Smooth muscle cell (in vitro differentiated cells): ENCODE measurements around the gene LZTS2. TPM values are rescaled to one million over a fixed set of nuclear protein-coding genes. Genes with fewer than 3 reads are reported as not detected.
A peak's percentile ranks its signal among the peaks of the same experiment; 100 is the strongest.

ENCODE experiments used
- DNase-seq: peaks from one replicate; lab custom pipeline; 2025; ENCODE audit not compliant: unreplicated experiment; lab: John Stamatoyannopoulos, UW
- H2AFZ ChIP-seq: fragments of 200-600 bp; sonication (generic); 2 replicates; pipeline ENCODE4 v1.6.0; 2016; ENCODE audit warnings: antibody characterized with exemption, low read depth, mild to moderate bottlenecking
- H3F3A ChIP-seq: fragments of 200-600 bp; sonication (generic); 2 replicates; pipeline ENCODE4 v1.6.0; 2017; ENCODE audit warnings: antibody characterized with exemption, low read depth
- H3K27ac ChIP-seq: fragments of 200-600 bp; sonication (generic); 2 replicates; pipeline ENCODE4 v1.5.1; 2016; ENCODE audit warnings: low read depth, mild to moderate bottlenecking
- H3K27me3 ChIP-seq: fragments of 200-600 bp; sonication (generic); 2 replicates; pipeline ENCODE4 v1.6.1; 2016; ENCODE audit warnings: low read depth, mild to moderate bottlenecking
- H3K36me3 ChIP-seq: fragments of 200-600 bp; sonication (generic); 2 replicates; pipeline ENCODE4 v1.5.1; 2016; ENCODE audit warnings: low read depth
- H3K4me1 ChIP-seq: fragments of 200-600 bp; sonication (generic); 2 replicates; pipeline ENCODE4 v1.5.1; 2016; ENCODE audit warnings: low read depth
- H3K4me2 ChIP-seq: fragments of 200-600 bp; sonication (generic); 2 replicates; pipeline ENCODE4 v1.6.0; 2016; ENCODE audit warnings: mild to moderate bottlenecking
- H3K4me3 ChIP-seq: fragments of 200-600 bp; sonication (generic); 2 replicates; pipeline ENCODE4 v1.5.1; 2016; ENCODE audit warnings: mild to moderate bottlenecking
- H3K79me2 ChIP-seq: fragments of 200-600 bp; sonication (generic); 2 replicates; pipeline ENCODE4 v1.6.0; 2016; ENCODE audit warnings: low read depth, mild to moderate bottlenecking
- H3K9ac ChIP-seq: fragments of 200-600 bp; sonication (generic); 2 replicates; pipeline ENCODE4 v1.6.0; 2016; ENCODE audit warnings: low read depth
- H3K9me3 ChIP-seq: fragments of 200-600 bp; sonication (generic); replicated peaks from 2 replicates; pipeline ENCODE4 v1.5.1; 2016; ENCODE audit warnings: low read depth
- H4K20me1 ChIP-seq: fragments of 200-600 bp; sonication (generic); 2 replicates; pipeline ENCODE4 v1.6.0; 2016; ENCODE audit warnings: low read depth
- CTCF ChIP-seq: fragments of 200-600 bp; sonication (generic); IDR thresholded peaks from 2 replicates; pipeline ENCODE4 v1.5.1; 2017; ENCODE audit warnings: borderline replicate concordance, mild to moderate bottlenecking, antibody characterized with exemption; ENCODE audit not compliant: insufficient read depth, poor library complexity, severe bottlenecking
- WGBS: methylation state at CpG from one replicate; pipeline ENCODE4 v1.1.7; 2016; ENCODE audit warnings: low lambda C conversion rate; 5-methylcytosine and 5-hydroxymethylcytosine counted together
- polyA plus RNA-seq: library from polyadenylated mRNA; unstranded; fragments of >200 nt; fragmentation: Nextera tagmentation; extraction: Ambion mirVana; gene quantifications from 2 replicates; pipeline ENCODE4 v1.2.1, GENCODE V29; 2016
- total RNA-seq: library from RNA; depleted of rRNA; stranded (reverse); fragments of >200 nt; gene quantifications from 2 replicates; pipeline ENCODE4 v1.2.3, GENCODE V29; 2014

Gene LZTS2
- total and polyA plus RNA-seq, 2 experiments from 2014 or later = 54.9 to 103 TPM

GRCh38 chr10:101011517-101012423, 12.2 kb downstream of the LZTS2 start:
- Histone ChIP-seq H2AFZ (no peak overlapping the region), H3K4me1 (no peaks in the 10 kb centered on the region), H3K36me3 (no peaks in the 10 kb centered on the region), H3K27ac (no peak overlapping the region), H3K4me2 (no peak overlapping the region), H3K79me2 (no peaks in the 10 kb centered on the region), H4K20me1 (peaks cover 7% of the 10 kb centered on the region), H3F3A (no peaks in the 10 kb centered on the region), H3K27me3 (peaks cover 6% of the 10 kb centered on the region), H3K9me3 (no peaks in the 10 kb centered on the region), H3K9ac (no peak overlapping the region), H3K4me3 (no peak overlapping the region)
- TF ChIP-seq CTCF = no peak
- WGBS = 62% methylated on average over 11 of the region's 22 CpGs
- no peak for DNase-seq

- Histone ChIP-seq H3K27me3 (peaks cover 16% of the 10 kb centered on the region), H3K4me1 (no peaks in the 10 kb centered on the region), H3K36me3 (no peaks in the 10 kb centered on the region), H3K79me2 (no peaks in the 10 kb centered on the region), H3K27ac (peak overlapping the region; percentile 3), H3F3A (no peaks in the 10 kb centered on the region), H3K9ac (no peak overlapping the region), H3K9me3 (no peaks in the 10 kb centered on the region), H2AFZ (no peak overlapping the region), H3K4me2 (peak overlapping the region; percentile 13), H4K20me1 (no peaks in the 10 kb centered on the region), H3K4me3 (no peak overlapping the region)
- DNase-seq = peak; percentile 52
- WGBS = 42% methylated on average over 14 of the region's 14 CpGs
- TF ChIP-seq CTCF = peak; percentile 74
Observed at GRCh38 chr10:101012525-101013364, 13.1 kb downstream of the LZTS2 start.

- Histone ChIP-seq H3K9ac (no peak overlapping the region), H3K4me3 (no peak overlapping the region)
Observed at GRCh38 chr10:101013365-101013825, 13.8 kb downstream of the LZTS2 start.

More at GRCh38 chr10:101013365-101013825, 13.8 kb downstream of the LZTS2 start:
- no peak overlapping the region for H3K4me2 ChIP-seq
- no peak for TF ChIP-seq CTCF
- H3F3A ChIP-seq = no peaks in the 10 kb centered on the region
- H3K4me1 ChIP-seq = no peaks in the 10 kb centered on the region
- H3K9me3 ChIP-seq = no peaks in the 10 kb centered on the region
- peak overlapping the region; percentile 3 for H3K27ac ChIP-seq
- no peaks in the 10 kb centered on the region for H4K20me1 ChIP-seq
- H2AFZ ChIP-seq = no peak overlapping the region
- H3K79me2 ChIP-seq = no peaks in the 10 kb centered on the region
- H3K27me3 ChIP-seq = peaks cover 22% of the 10 kb centered on the region
- DNase-seq = no peak
- no peaks in the 10 kb centered on the region for H3K36me3 ChIP-seq
- 62% methylated on average over 9 of the region's 9 CpGs for WGBS
